Ectodermal cell (in vitro differentiated cells): ENCODE results near the gene RNASET2.

Experiments
- H3K27ac ChIP-seq: 2 replicates; pipeline ENCODE4 v1.7.0; 2013; ENCODE audit warnings: mild to moderate bottlenecking, low read depth, low read length; ENCODE audit not compliant: insufficient read depth, poor library complexity, severe bottlenecking
- H3K27me3 ChIP-seq: 2 replicates; pipeline ENCODE4 v1.7.0; 2013; ENCODE audit warnings: mild to moderate bottlenecking, low read length; ENCODE audit not compliant: insufficient read depth, control insufficient read depth, poor library complexity, severe bottlenecking
- H3K36me3 ChIP-seq: one replicate; pipeline ENCODE4 v1.7.0; 2013; ENCODE audit warnings: low read length; ENCODE audit not compliant: control insufficient read depth, insufficient read depth
- H3K4me1 ChIP-seq: one replicate; pipeline ENCODE4 v1.7.0; 2013; ENCODE audit warnings: low read length; ENCODE audit not compliant: control insufficient read depth, insufficient read depth
- H3K4me3 ChIP-seq: 2 replicates; pipeline ENCODE4 v1.7.0; 2013; ENCODE audit warnings: low read depth, low read length, control low read depth; ENCODE audit not compliant: insufficient read depth
- H3K9me3 ChIP-seq: 2 replicates; pipeline ENCODE4 v1.7.0; 2013; ENCODE audit warnings: mild to moderate bottlenecking, low read length, moderate library complexity; ENCODE audit not compliant: control insufficient read depth
- WGBS, 2 experiments: methylation state at CpG; one replicate each; pipeline ENCODE4 v1.1.7; 2013; ENCODE audit warnings: missing lambda C conversion rate in 2 of 2; 5-methylcytosine and 5-hydroxymethylcytosine counted together

RNASET2 gene

DNA sequence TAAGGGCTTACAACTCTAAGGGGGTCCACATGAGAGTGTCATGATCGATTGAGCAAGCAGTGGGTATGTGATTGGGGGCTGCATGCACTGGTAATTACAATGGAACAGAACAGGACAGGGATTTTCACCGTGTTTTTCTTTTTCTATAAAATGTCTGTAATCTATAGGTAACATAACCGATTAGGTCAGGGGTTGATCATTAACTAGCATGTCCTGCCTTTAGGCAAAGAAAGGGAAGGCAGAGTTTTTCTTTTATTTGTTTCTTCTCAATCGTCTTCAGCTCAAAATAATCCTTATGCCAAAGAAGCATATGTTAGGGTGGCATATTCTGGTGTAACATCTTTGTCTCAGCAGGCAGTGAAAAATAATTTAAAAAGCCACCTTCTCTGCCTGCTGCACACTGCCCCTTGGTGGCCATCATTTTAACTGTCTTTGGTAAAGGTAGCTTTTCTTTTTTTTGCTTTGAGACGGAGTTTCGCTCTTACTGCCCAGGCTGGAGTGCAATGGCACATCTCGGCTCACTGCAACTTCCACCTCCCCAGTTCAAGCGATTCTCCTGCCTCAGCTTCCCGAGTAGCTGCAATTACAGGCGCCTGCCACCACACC, 33.2 kb upstream of the RNASET2 start:
- WGBS, 2 experiments: 87% methylated on average over 9 to 10 of the region's 10 CpGs
- H3K4me3 ChIP-seq: no peak overlapping the region

DNA sequence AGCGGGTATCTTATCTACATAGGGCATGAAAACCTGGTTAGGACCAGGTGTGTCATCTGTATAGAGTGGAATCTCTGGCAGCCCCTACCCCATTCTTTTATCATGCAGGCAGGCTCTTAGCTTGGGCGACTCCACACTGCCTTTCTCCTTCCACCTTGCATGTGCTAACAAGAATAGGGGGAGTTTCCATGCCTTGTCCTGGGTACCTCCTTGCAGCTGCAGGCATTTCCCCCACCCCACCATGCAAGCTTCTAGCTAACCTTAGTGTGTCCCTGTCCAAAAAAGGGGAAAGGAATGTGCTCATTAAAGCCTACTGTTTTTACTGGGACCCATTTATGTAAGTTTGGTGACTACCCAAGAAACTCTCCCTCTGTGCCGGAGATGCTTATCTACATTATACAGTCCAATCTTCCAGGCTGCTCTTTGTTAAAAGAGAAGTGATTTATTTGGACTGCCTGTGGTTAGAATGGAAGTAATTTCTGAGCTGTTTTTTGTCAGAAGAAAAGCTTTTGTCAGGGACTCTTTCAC, 32.4 kb upstream of the RNASET2 start:
- WGBS, 2 experiments: 55 to 62% methylated on average over 2 of the region's 3 CpGs
- no peaks in the 10 kb centered on the region for H3K9me3 ChIP-seq
- peaks cover 4% of the 10 kb centered on the region for H3K36me3 ChIP-seq
- H3K27ac ChIP-seq: no peak overlapping the region
- H3K4me1 ChIP-seq: peaks cover 7% of the 10 kb centered on the region
- no peak overlapping the region for H3K4me3 ChIP-seq
- H3K27me3 ChIP-seq: no peaks in the 10 kb centered on the region

More for the DNA sequence above, 33.2 kb upstream of the RNASET2 start:
- Histone ChIP-seq H3K27ac (no peak overlapping the region), H3K36me3 (peaks cover 7% of the 10 kb centered on the region), H3K9me3 (no peaks in the 10 kb centered on the region), H3K27me3 (no peaks in the 10 kb centered on the region), H3K4me1 (peaks cover 7% of the 10 kb centered on the region)

DNA sequence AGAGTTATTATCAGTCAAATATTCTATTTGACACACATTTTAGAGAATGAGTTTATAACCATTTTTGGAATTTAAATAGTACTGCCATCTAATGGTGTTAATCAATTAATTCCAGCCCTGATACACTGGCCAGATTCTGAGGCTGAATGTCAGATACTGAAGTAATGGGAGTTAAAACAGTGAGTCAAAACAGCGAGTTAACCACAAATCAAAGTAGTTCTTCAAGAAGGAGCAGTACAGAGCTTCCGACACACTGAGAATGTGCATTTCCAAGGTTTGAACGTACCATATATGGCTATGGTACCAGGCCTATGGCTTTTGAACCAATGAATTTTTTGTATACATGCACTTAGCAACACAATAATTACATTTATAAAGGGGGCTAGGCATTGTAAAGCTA, 31.6 kb upstream of the RNASET2 start:
- Histone ChIP-seq H3K36me3 (peaks cover 6% of the 10 kb centered on the region), H3K4me3 (no peak overlapping the region), H3K9me3 (no peaks in the 10 kb centered on the region), H3K27me3 (no peaks in the 10 kb centered on the region), H3K4me1 (peaks cover 7% of the 10 kb centered on the region), H3K27ac (no peak overlapping the region)
- WGBS, 2 experiments: 93 to 98% methylated on average over 3 of the region's 3 CpGs

DNA sequence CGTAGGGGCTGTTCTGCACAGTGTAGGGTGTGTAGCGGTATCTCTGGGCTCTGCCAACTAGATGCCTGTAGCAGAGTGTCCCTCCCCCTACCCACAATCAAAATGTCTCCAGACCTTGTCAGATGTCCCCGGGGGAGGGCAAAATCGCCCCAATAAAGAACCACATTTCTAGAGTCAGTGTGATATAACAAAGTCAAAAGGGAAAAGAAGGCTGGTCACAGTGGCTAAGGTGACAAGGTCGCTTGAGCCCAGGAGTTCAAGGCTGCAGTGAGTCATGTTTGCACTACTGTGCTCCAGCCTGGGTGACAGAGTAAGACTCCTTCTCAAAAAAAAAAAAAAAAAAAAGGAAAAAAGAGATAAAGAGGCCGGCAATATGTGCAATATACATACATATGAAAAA, 31.1 kb upstream of the RNASET2 start:
- H3K27me3 ChIP-seq: no peaks in the 10 kb centered on the region
- 86 to 95% methylated on average over 5 of the region's 6 CpGs for WGBS, 2 experiments
- peaks cover 7% of the 10 kb centered on the region for H3K4me1 ChIP-seq

DNA sequence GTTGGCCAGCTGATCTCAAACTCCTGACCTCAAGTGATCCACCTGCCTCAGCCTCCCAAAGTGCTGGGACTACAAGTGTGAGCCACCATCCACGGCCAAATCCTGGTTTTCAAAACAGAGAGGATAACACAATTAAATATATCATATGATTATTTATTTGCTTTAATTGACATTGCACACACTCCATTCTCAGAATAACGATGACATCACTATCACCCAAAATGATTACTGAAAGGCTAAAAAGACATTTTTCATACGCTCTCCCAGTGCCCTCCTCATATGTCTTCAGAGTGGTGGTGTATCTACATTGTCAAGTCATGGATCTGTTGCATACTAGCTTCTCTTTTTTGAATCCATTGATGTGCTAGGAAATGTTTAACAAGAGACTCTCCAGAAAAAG, 24.4 kb upstream of the RNASET2 start:
- Histone ChIP-seq H3K4me1 (no peaks in the 10 kb centered on the region), H3K9me3 (no peaks in the 10 kb centered on the region), H3K27ac (no peak overlapping the region), H3K36me3 (peaks cover 9% of the 10 kb centered on the region), H3K4me3 (no peak overlapping the region), H3K27me3 (no peaks in the 10 kb centered on the region)
- WGBS, 2 experiments: 86 to 96% methylated on average over 1 to 3 of the region's 3 CpGs

More for the DNA sequence above, 31.1 kb upstream of the RNASET2 start:
- Histone ChIP-seq H3K4me3 (no peak overlapping the region), H3K27ac (no peak overlapping the region), H3K36me3 (peaks cover 10% of the 10 kb centered on the region), H3K9me3 (no peaks in the 10 kb centered on the region)

DNA sequence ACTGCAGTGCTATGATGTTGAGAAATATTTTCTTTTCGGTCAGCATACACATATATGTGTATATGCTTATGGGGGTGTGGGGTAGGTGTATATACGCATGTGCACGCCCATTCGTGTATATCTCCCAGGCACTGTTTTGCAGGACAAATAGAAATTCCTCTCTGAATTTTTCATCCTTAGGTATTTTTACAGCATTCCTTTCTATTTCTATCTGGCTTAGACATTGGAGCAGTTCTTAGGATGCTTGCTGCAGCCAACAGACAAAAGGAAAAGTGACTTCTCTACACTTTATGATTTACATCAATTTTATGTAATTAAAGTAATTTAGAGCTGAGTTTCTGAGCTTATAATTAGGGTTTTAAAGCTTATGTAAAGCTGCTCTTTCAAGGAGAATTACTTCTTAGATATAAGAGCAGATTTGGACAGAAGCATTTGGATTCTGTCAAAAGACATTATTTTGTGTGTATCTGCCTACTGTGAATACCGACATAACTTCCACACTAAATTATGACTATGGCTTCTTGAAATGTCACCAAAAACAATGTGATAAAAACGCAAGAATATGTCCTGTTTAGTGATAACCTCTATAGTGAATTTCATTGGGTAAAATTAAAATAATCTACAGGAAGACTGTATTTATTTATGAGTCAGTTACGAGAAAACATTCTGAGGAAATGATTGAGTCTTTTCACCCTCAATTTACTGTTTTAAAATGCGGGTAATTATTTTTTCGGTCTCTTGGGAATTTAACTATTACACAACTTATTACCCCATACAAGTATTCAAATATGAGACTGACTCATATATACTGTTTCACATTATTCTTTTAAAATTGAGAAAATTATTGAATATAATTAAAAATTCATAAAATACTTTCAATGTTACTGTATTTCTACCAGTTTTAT, 21.5 kb upstream of the RNASET2 start:
- Histone ChIP-seq H3K27me3 (no peaks in the 10 kb centered on the region), H3K36me3 (peaks cover 7% of the 10 kb centered on the region), H3K9me3 (no peaks in the 10 kb centered on the region), H3K27ac (no peak overlapping the region), H3K4me1 (no peaks in the 10 kb centered on the region), H3K4me3 (no peak overlapping the region)
- WGBS, 2 experiments: 93 to 96% methylated on average over 6 to 9 of the region's 9 CpGs

DNA sequence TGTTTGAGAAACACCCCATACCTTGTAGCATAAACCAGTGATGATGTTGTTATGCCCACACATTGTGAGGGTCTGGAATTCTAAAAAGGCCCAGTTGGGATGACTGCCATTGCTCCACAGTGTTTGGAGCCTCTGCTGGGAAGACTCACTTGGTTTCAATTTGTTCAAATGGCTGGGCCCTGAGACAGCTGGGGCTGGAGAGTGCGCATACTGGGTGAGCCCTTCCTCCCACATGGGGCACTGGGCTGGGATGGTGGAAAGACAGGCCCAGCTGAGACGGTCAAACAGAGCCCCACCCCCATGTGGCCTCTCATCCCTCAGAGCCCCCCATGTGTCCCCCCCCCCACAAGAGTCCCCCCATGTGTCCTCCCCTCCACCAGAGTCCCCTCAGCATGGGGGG, 20.3 kb upstream of the RNASET2 start:
- Histone ChIP-seq H3K4me3 (no peak overlapping the region), H3K27me3 (no peaks in the 10 kb centered on the region), H3K9me3 (no peaks in the 10 kb centered on the region), H3K4me1 (no peaks in the 10 kb centered on the region), H3K27ac (no peak overlapping the region), H3K36me3 (peaks cover 9% of the 10 kb centered on the region)
- WGBS, 2 experiments: 88 to 95% methylated on average over 2 of the region's 2 CpGs

DNA sequence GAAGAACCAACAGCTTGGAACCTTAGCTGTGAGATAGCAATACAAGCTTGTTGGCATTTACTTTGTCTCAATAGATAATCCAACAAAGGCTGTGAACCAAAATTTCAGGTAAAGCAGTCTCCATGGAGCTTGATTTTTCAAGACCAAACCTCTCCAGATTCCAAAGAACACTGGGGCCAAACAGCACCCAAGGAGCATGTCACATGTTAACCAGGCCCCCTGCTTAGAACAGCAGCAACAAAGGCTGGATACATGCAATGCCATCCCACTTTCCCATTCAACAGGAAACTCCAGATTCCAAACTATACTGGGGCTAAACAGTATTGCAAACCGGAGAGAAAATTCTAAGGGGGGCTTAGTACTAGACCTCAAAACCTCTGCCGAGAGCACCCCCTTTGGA, 15.8 kb upstream of the RNASET2 start:
- H3K27me3 ChIP-seq: no peaks in the 10 kb centered on the region
- H3K4me1 ChIP-seq: no peaks in the 10 kb centered on the region
- H3K27ac ChIP-seq: no peak overlapping the region
- no peak overlapping the region for H3K4me3 ChIP-seq
- H3K9me3 ChIP-seq: no peaks in the 10 kb centered on the region
- H3K36me3 ChIP-seq: peaks cover 9% of the 10 kb centered on the region
- WGBS, 2 experiments: 95 to 96% methylated on average over 2 of the region's 2 CpGs

DNA sequence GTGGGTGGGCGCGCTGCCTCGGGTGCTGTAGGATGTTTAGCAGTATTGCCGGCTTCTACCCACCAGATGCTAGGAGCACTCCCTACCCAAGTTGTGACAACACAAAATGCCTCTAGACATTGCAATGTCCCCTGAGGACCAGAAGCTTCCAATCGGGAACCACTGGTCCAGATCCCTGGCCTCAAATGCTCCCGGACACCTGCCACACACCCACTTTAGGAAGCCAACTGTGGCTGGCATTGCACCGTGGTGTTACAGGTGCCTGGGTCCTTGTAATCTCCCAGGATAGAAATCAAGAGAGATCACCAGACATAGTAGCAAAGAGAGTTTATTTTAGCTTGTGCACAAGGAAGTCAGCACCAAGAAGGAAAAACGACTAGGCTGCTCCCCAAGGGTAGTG, 14.9 kb upstream of the RNASET2 start:
- 95 to 96% methylated on average over 8 of the region's 8 CpGs for WGBS, 2 experiments

DNA sequence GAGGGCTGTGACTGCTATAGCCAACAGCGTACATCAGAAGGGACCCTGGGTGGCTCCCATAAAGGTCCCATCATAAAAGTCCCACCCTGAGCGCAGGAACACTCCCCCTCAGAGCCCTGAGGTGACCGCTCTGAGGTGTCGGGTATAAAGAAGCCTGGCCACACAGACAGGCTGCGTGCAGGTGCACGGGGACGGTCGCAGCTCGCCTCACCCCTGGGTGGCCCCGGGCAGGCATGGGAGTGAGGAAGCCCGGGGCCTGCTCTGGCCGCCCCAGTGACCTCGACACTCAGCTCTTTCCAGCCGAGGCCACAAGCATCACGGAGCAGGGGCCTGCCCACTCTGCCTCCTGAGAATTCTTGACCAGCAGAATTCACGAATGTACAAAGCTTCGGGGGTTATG, 14.4 kb upstream of the RNASET2 start:
- Histone ChIP-seq H3K36me3 (peaks cover 9% of the 10 kb centered on the region), H3K27ac (no peak overlapping the region), H3K9me3 (no peaks in the 10 kb centered on the region), H3K4me1 (no peaks in the 10 kb centered on the region), H3K4me3 (no peak overlapping the region), H3K27me3 (no peaks in the 10 kb centered on the region)
- 96 to 97% methylated on average over 17 of the region's 17 CpGs for WGBS, 2 experiments

More for the DNA sequence above, 14.9 kb upstream of the RNASET2 start:
- Histone ChIP-seq H3K4me3 (no peak overlapping the region), H3K36me3 (peaks cover 9% of the 10 kb centered on the region), H3K9me3 (no peaks in the 10 kb centered on the region), H3K4me1 (no peaks in the 10 kb centered on the region), H3K27ac (no peak overlapping the region), H3K27me3 (no peaks in the 10 kb centered on the region)
